HepG2 (cell line): ENCODE results near the gene VSIG10L. TPM values are rescaled to one million over a fixed set of nuclear protein-coding genes. Genes with fewer than 3 reads are reported as not detected.

Experiments
- ARID2 ChIP-seq: sonication (generic); formaldehyde crosslinking; IDR thresholded peaks from 2 replicates; pipeline ENCODE4 v1.8.1; 2022; ENCODE audit warnings: mild to moderate bottlenecking, missing genetic modification reagents, borderline replicate concordance
- CHCHD3 ChIP-seq: sonication (generic); formaldehyde crosslinking; IDR thresholded peaks from 2 replicates; pipeline ENCODE4 v1.8.0; 2022; ENCODE audit warnings: mild to moderate bottlenecking, missing genetic modification reagents, moderate library complexity
- CTCF ChIP-seq: sonication (generic); formaldehyde crosslinking; IDR thresholded peaks from 2 replicates; pipeline ENCODE4 v1.5.0; 2020; ENCODE audit warnings: mild to moderate bottlenecking, missing genetic modification reagents, moderate library complexity
- GMEB2 ChIP-seq: IDR thresholded peaks from 2 replicates; pipeline ENCODE4 v1.6.1; 2016; ENCODE audit warnings: missing biosample characterization, missing genetic modification reagents, low read depth
- HNF1B ChIP-seq: sonication (generic); formaldehyde crosslinking; IDR thresholded peaks from 2 replicates; pipeline ENCODE4 v1.5.1; 2020; ENCODE audit warnings: mild to moderate bottlenecking, moderate library complexity, missing genetic modification reagents
- MAX ChIP-seq: IDR thresholded peaks from 2 replicates; pipeline ENCODE4 v1.6.1; 2012; ENCODE audit warnings: inconsistent platforms
- MBNL3 ChIP-seq: fragments of 250-450 bp; sonication (Bioruptor Pico); conservative IDR thresholded peaks from 2 replicates; pipeline ENCODE4 v1.8.0; 2022; ENCODE audit warnings: mild to moderate bottlenecking, inconsistent platforms
- NFKBIZ ChIP-seq: IDR thresholded peaks from 2 replicates; pipeline ENCODE4 v1.6.1; 2018; ENCODE audit warnings: missing genetic modification reagents, missing compliant biosample characterization
- NPAS2 ChIP-seq: sonication (generic); formaldehyde crosslinking; IDR thresholded peaks from 2 replicates; pipeline ENCODE4 v1.8.0; 2022; ENCODE audit warnings: mild to moderate bottlenecking, missing genetic modification reagents, borderline replicate concordance
- RFX1 ChIP-seq: fragments of 450-650 bp; IDR thresholded peaks from 2 replicates; pipeline ENCODE4 v1.6.1; 2017
- RORA ChIP-seq: sonication (generic); formaldehyde crosslinking; IDR thresholded peaks from 2 replicates; pipeline ENCODE4 v1.5.0; 2020; ENCODE audit warnings: mild to moderate bottlenecking, missing genetic modification reagents, moderate library complexity
- SETDB1 ChIP-seq: sonication (generic); formaldehyde crosslinking; IDR thresholded peaks from 2 replicates; pipeline ENCODE4 v1.5.1; 2020; ENCODE audit warnings: missing genetic modification reagents, mild to moderate bottlenecking, borderline replicate concordance
- SP5 ChIP-seq: IDR thresholded peaks from 2 replicates; pipeline ENCODE4 v1.6.1; 2016; ENCODE audit warnings: low read depth, borderline replicate concordance
- STAT6 ChIP-seq: sonication (generic); formaldehyde crosslinking; IDR thresholded peaks from 2 replicates; pipeline ENCODE4 v1.4.0; 2020; ENCODE audit warnings: missing genetic modification reagents, mild to moderate bottlenecking, borderline replicate concordance
- ZBTB21 ChIP-seq: sonication (generic); formaldehyde crosslinking; IDR thresholded peaks from 2 replicates; pipeline ENCODE4 v1.4.0; 2020; ENCODE audit warnings: missing genetic modification reagents
- ZBTB49 ChIP-seq: sonication (generic); formaldehyde crosslinking; IDR thresholded peaks from 2 replicates; pipeline ENCODE4 v1.4.0; 2020; ENCODE audit warnings: missing genetic modification reagents, borderline replicate concordance
- ZNF230 ChIP-seq: sonication (generic); formaldehyde crosslinking; IDR thresholded peaks from 2 replicates; pipeline ENCODE4 v1.4.0; 2020; ENCODE audit warnings: mild to moderate bottlenecking, missing genetic modification reagents
- ZNF501 ChIP-seq: sonication (generic); formaldehyde crosslinking; IDR thresholded peaks from 2 replicates; pipeline ENCODE4 v1.5.1; 2020; ENCODE audit warnings: mild to moderate bottlenecking, moderate library complexity, missing genetic modification reagents
- ZNF572 ChIP-seq: sonication (generic); formaldehyde crosslinking; IDR thresholded peaks from 2 replicates; pipeline ENCODE4 v1.5.1; 2020; ENCODE audit warnings: mild to moderate bottlenecking, missing genetic modification reagents
- ZNF75D ChIP-seq: sonication (generic); formaldehyde crosslinking; IDR thresholded peaks from 2 replicates; pipeline ENCODE4 v1.8.1; 2023; ENCODE audit warnings: missing genetic modification reagents, mild to moderate bottlenecking, borderline replicate concordance
- polyA plus RNA-seq, 8 experiments: library from polyadenylated mRNA; depleted of rRNA in 3 of 8; stranded (reverse) in 7 of 8; unstranded in 1 of 8; fragments of >200 nt; fragmentation: Illumina TruSeq in 4 of 8; extraction: Trizol in 4 of 8; gene quantifications; 2 replicates each; pipeline versions ENCODE4 v1.2.1 to v1.2.3, GENCODE V29; 2011 to 2016; ENCODE audit warnings: low read depth in 4 of 8, missing spikeins in 1 of 8, mixed read lengths in 1 of 8; ENCODE audit not compliant: insufficient read depth in 1 of 8
- total RNA-seq, 5 experiments: library from RNA; depleted of rRNA; stranded (reverse); fragments of >200 nt; fragmentation: Illumina TruSeq; extraction: Trizol; gene quantifications; 2 replicates each; pipeline ENCODE4 v1.2.3, GENCODE V29; 2016; ENCODE audit warnings: low read depth in 1 of 5

The VSIG10L gene
- total and polyA plus RNA-seq, 2 of the 13 experiments (the other 11 are each of a cell fraction or from before 2014, with no cell fraction given): 2.7 to 8.5 TPM

- TF ChIP-seq HNF1B (CRISPR knock-in tag) (no peak), MAX (no peak), ARID2 (no peak), ZBTB49 (CRISPR knock-in tag) (no peak), MBNL3 (CRISPR knock-in tag) (no peak), ZNF75D (CRISPR knock-in tag) (no peak), CHCHD3 (CRISPR knock-in tag) (no peak), NPAS2 (CRISPR knock-in tag) (no peak), ZNF572 (CRISPR knock-in tag) (no peak), STAT6 (no peak), ZNF501 (CRISPR knock-in tag) (no peak), ZBTB21 (CRISPR knock-in tag) (no peak), RFX1 (no peak), ZNF230 (no peak), SETDB1 (no peak), SP5 (CRISPR knock-in tag) (no peak), CTCF (CRISPR knock-in tag) (peak; percentile 52), GMEB2 (no peak), NFKBIZ (CRISPR knock-in tag) (no peak), RORA (CRISPR knock-in tag) (no peak)
Measured at GRCh38 chr19:51346742-51347141, 4.8 kb upstream of the VSIG10L start (continued).
